OCI-LY3 (cell line): ENCODE measurements around the gene KIAA0319L.

Source experiments
- CTCF ChIP-seq: fragments of 200-600, 300-600 bp; sonication (generic); IDR thresholded peaks from 2 replicates; pipeline ENCODE4 v1.5.1; 2014; ENCODE audit warnings: antibody characterized with exemption, low read length, low read depth
- EZH2phosphoT487 ChIP-seq: fragments of 200-600 bp; shearing (Covaris generic); IDR thresholded peaks from 2 replicates; pipeline ENCODE4 v1.6.1; 2018; ENCODE audit warnings: antibody characterized with exemption, mixed run types, low read depth

DNA sequence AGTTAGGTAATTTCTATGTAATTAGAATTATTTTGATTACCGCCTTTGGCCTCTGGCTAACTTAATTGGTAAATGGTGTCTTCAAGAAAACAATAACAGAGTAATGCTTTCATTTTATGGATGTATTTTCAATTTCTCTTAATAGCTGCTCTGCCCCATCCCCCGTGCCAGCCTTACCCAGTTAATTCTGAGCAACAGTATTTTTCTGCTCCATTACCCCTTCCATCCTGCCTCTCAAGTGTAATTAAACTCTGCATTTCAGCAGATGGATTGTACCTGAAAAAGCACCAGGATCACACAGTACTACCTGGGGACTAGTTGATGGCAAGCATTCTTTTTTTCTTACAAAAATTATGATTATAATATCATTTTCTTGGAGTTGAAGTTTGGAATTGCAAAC lies 104.2 kb downstream of the KIAA0319L start:
- TF ChIP-seq CTCF (no peak), EZH2phosphoT487 (no peak)
